ENCODE results near the gene PLD6.
"Not testable (repeated sequence)": the region's sequence is repeated elsewhere in the genome, so short reads cannot be mapped to it uniquely, and the experiment has no call there.

The PLD6 gene

GRCh38 chr17:17161759-17162158, 44.4 kb downstream of the PLD6 start:
- H3K9me2 ChIP-seq (replicated peaks; ENCODE audit: control insufficient read depth, low read length) = no peaks in the 10 kb centered on the region
- H3F3A ChIP-seq (ENCODE audit: control insufficient read depth, insufficient read depth) = no peaks in the 10 kb centered on the region
- no peak overlapping the region for H3K4me2 ChIP-seq (ENCODE audit: low read length)
- no peak overlapping the region for H3K27ac ChIP-seq (ENCODE audit: low read depth, low read length)
- no peaks in the 10 kb centered on the region for H4K20me1 ChIP-seq (ENCODE audit: control insufficient read depth, insufficient read depth, low read depth, low read length)
- no peaks in the 10 kb centered on the region for H3K9me3 ChIP-seq (ENCODE audit: control insufficient read depth, insufficient read depth, low read length)
- peaks cover 42% of the 10 kb centered on the region for H3K36me3 ChIP-seq (ENCODE audit: control insufficient read depth, low read length)
- TF ChIP-seq EZH2phosphoT487 (IDR thresholded peaks at IDR 0.05; ENCODE audit: borderline replicate concordance, low read length) (no peak), CTCF (IDR thresholded peaks at IDR 0.05; ENCODE audit: low read depth, low read length, poor library complexity, severe bottlenecking) (no peak)
- H3K4me3 ChIP-seq (ENCODE audit: low read length) = no peak overlapping the region
- H3K27me3 ChIP-seq (ENCODE audit: control insufficient read depth, low read length) = no peaks in the 10 kb centered on the region
- no peaks in the 10 kb centered on the region for H3K4me1 ChIP-seq (ENCODE audit: control insufficient read depth, low read length)
- H3K79me2 ChIP-seq (ENCODE audit: control insufficient read depth, low read length) = no peaks in the 10 kb centered on the region

- H3K27me3 ChIP-seq (ENCODE audit: control insufficient read depth, low read length) = no peaks in the 10 kb centered on the region
- H4K20me1 ChIP-seq (ENCODE audit: control insufficient read depth, insufficient read depth, low read depth, low read length) = no peaks in the 10 kb centered on the region
- H3K36me3 ChIP-seq (ENCODE audit: control insufficient read depth, low read length) = peaks cover 44% of the 10 kb centered on the region
- H3K4me2 ChIP-seq (ENCODE audit: low read length) = no peak overlapping the region
- no peaks in the 10 kb centered on the region for H3K9me3 ChIP-seq (ENCODE audit: control insufficient read depth, insufficient read depth, low read length)
- H3K27ac ChIP-seq (ENCODE audit: low read depth, low read length) = no peak overlapping the region
- H3K4me3 ChIP-seq (ENCODE audit: low read length) = no peak overlapping the region
- no peaks in the 10 kb centered on the region for H3K9me2 ChIP-seq (replicated peaks; ENCODE audit: control insufficient read depth, low read length)
- H3F3A ChIP-seq (ENCODE audit: control insufficient read depth, insufficient read depth) = no peaks in the 10 kb centered on the region
- TF ChIP-seq EZH2phosphoT487 (IDR thresholded peaks at IDR 0.05; ENCODE audit: borderline replicate concordance, low read length) (no peak), CTCF (IDR thresholded peaks at IDR 0.05; ENCODE audit: low read depth, low read length, poor library complexity, severe bottlenecking) (no peak)
- H3K79me2 ChIP-seq (ENCODE audit: control insufficient read depth, low read length) = no peaks in the 10 kb centered on the region
- H3K4me1 ChIP-seq (ENCODE audit: control insufficient read depth, low read length) = no peaks in the 10 kb centered on the region
Observed at GRCh38 chr17:17161121-17161520, 45.0 kb downstream of the PLD6 start.

GRCh38 chr17:17159571-17159970, 46.6 kb downstream of the PLD6 start:
- no peaks in the 10 kb centered on the region for H3K79me2 ChIP-seq (ENCODE audit: control insufficient read depth, low read length)
- H4K20me1 ChIP-seq (ENCODE audit: control insufficient read depth, insufficient read depth, low read depth, low read length) = no peaks in the 10 kb centered on the region
- no peak overlapping the region for H3K4me2 ChIP-seq (ENCODE audit: low read length)
- H3K9me2 ChIP-seq (replicated peaks; ENCODE audit: control insufficient read depth, low read length) = no peaks in the 10 kb centered on the region
- H3K9me3 ChIP-seq (ENCODE audit: control insufficient read depth, insufficient read depth, low read length) = no peaks in the 10 kb centered on the region
- H3K27me3 ChIP-seq (ENCODE audit: control insufficient read depth, low read length) = no peaks in the 10 kb centered on the region
- peaks cover 55% of the 10 kb centered on the region for H3K36me3 ChIP-seq (ENCODE audit: control insufficient read depth, low read length)
- TF ChIP-seq EZH2phosphoT487 (IDR thresholded peaks at IDR 0.05; ENCODE audit: borderline replicate concordance, low read length) (no peak), CTCF (IDR thresholded peaks at IDR 0.05; ENCODE audit: low read depth, low read length, poor library complexity, severe bottlenecking) (no peak)
- H3K4me1 ChIP-seq (ENCODE audit: control insufficient read depth, low read length) = no peaks in the 10 kb centered on the region
- no peak overlapping the region for H3K27ac ChIP-seq (ENCODE audit: low read depth, low read length)
- H3K4me3 ChIP-seq (ENCODE audit: low read length) = no peak overlapping the region
- H3F3A ChIP-seq (ENCODE audit: control insufficient read depth, insufficient read depth) = no peaks in the 10 kb centered on the region

- H3K4me2 ChIP-seq (ENCODE audit: low read length); H4K20me1 ChIP-seq (ENCODE audit: control insufficient read depth, insufficient read depth, low read depth, low read length); H3K27ac ChIP-seq (ENCODE audit: low read depth, low read length); H3F3A ChIP-seq (ENCODE audit: control insufficient read depth, insufficient read depth); H3K4me3 ChIP-seq (ENCODE audit: low read length); H3K79me2 ChIP-seq (ENCODE audit: control insufficient read depth, low read length); H3K9me3 ChIP-seq (ENCODE audit: control insufficient read depth, insufficient read depth, low read length); H3K27me3 ChIP-seq (ENCODE audit: control insufficient read depth, low read length); H3K4me1 ChIP-seq (ENCODE audit: control insufficient read depth, low read length); H3K9me2 ChIP-seq (replicated peaks; ENCODE audit: control insufficient read depth, low read length): not testable (repeated sequence)
- H3K36me3 ChIP-seq (ENCODE audit: control insufficient read depth, low read length) = peaks cover 64% of the 10 kb centered on the region
Observed at GRCh38 chr17:17158506-17158905, 47.6 kb downstream of the PLD6 start.

All from DOHH2 (cell line).